T1000 (cell line): ENCODE measurements around the gene RTN4IP1.

Source experiments
- DNase-seq: peaks from one replicate; lab custom pipeline; 2025; ENCODE audit warnings: mixed read lengths; lab: John Stamatoyannopoulos, UW

RTN4IP1 gene

DNA sequence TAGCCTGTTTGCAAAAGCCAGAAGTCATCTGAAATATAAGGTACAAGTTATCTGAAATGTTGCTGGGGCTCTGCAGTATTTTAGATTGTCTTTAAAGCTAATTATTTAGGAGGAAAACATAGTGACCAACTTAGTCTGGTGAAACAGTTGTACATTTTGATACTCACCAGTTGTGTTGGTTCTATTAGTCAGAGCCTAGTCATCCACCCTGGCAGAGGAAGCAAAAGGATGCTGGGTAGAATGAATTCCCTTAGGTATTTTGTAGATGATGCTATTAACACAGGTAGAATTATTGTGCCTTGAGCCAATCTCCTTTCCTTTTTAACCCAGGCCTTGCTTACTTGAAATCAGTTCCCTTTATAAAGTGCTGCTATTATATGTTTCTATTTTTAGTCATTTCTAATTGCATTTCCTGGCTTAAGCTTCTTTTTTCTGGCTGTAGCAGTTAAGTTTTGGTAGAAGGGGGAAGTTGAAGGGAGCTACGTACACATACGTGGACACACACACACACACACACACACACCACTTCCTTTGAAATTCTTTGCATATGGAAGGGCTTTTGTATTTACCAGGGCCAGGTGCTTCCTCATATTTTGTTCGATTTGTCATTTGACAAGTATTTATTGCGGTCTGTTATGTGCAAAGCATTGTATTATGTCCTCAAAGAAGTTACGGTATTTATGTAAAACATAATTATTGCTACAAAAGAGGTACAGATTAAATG lies 82.4 kb downstream of the RTN4IP1 start:
- DNase-seq = peak; percentile 2

DNA sequence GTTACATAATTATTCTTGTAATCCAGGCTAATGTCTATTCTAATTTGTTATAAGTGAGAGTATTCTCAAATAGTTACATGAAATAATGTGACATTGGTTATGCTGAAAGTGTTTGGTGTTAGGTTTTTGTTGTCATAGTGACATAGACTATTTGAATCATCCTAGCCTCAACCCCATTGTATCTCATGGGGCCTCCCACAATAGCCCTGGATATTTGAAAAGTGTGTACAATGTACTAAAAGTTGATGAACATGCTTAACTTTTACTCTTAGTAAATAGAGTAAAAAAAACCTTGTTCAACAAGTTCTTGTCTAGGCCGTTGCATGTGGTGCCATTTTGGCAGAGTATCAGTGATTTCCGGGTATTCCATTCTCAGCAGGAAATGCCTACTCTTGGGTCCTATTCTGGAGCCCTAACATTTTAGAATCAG lies 83.0 kb downstream of the RTN4IP1 start:
- DNase-seq = no peak

DNA sequence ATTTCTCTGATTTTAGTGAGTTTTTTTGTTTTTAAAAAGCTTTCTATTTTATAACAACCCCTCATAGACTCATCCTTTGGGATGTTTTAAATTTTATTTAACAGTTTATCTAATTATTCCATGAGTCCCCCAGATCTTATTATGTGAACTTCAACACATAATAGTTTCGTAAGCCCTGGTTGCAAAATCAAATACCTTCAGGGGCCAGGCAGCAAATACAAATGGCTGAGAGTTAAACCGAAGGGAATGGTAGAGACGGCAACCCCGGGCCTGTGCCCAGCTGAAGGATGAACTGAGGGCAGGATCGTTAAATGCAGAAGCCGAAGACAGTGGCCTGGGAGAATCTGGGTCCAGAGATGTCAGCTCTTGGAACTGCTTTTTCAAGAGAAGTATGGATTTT lies 88.4 kb downstream of the RTN4IP1 start:
- DNase-seq = no peak

DNA sequence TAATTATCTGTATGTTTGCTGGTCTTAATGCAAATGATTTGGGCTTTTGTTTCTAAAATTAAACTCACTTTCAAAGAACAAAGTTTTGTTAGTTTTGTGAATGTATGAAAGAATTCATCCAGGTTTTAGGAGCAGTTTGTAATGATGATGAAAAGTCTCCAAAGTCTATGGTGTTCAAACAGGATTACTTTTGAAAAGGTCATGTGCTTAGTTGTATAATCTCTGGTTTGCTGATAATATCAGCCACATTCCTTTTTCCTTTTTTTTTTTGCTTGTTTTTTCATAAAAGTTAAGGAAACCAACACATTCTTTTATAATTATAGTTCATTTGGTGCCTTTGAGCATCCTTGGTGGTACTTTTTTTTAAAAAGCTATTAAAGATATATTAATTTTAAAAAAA lies 88.9 kb downstream of the RTN4IP1 start:
- no peak for DNase-seq

GRCh38 chr6:106539936-106540335 lies 89.4 kb downstream of the RTN4IP1 start:
- DNase-seq = no peak

- DNase-seq = no peak
Observed at GRCh38 chr6:106538145-106538544, 91.2 kb downstream of the RTN4IP1 start.

DNA sequence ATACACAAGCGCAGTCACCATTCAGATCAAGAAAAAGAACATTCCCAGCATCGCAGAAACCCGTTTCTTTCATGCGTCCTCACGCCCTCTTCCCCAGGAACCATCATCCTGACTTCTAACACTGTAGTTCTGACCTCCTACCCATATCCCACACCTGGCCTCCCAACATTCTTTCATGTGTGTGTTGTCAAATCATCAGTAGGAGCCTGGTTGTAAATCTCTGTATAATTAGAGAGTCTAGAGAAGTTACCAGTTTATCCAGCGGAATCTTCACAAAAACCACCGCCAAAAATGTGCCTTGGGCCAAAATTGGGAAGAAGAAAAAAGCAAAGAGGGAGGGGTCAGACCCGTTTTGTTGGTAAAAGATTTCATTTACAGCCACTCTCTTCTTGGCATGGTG lies 91.6 kb downstream of the RTN4IP1 start:
- DNase-seq = no peak

GRCh38 chr6:106536851-106537250 lies 92.4 kb downstream of the RTN4IP1 start:
- DNase-seq = no peak

GRCh38 chr6:106536357-106536756 lies 92.9 kb downstream of the RTN4IP1 start:
- no peak for DNase-seq

DNA sequence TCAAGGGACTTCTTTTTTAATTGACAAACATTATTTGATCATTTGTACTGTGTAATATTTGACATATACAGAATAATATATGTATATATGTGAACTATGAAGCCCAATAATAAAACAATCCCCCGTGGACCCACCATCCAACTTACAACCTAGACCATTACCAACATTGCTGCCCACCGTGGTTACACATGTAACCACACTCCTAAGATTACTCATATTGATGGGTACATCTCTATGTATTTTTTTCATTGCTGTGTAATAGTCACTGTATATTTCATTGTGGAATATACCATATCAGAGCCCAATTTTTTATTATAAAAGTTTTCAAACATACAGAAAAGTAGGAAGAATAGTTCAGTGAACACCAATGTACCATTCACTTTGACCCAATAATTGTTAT lies 94.3 kb downstream of the RTN4IP1 start:
- DNase-seq = no peak

GRCh38 chr6:106534564-106534982 lies 94.7 kb downstream of the RTN4IP1 start:
- no peak for DNase-seq

- no peak for DNase-seq
Observed at GRCh38 chr6:106534004-106534403, 95.3 kb downstream of the RTN4IP1 start.

- no peak for DNase-seq
Observed at GRCh38 chr6:106533054-106533453, 96.2 kb downstream of the RTN4IP1 start.

- no peak for DNase-seq
Observed at GRCh38 chr6:106530502-106530901, 98.8 kb downstream of the RTN4IP1 start.

DNA sequence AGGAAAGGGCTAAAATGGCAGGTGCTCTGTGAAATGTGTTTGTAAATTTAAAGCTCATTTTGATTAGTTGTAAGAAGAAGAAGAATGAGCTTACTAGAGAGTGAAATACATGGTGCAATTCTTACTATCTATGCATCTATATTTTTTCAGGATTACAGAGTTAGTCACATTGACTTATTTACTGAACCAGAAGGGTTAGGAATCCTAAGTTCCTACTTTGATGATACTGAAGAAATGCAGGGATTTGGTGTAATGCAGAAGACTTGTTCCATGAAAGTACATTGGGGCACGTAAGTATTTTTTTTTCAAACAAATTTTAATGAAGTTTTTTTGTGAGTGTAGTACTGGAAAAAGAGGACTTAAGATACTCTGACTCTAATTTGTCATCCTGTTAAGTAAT lies 99.3 kb downstream of the RTN4IP1 start:
- DNase-seq = no peak

GRCh38 chr6:106529438-106529837 lies 99.9 kb downstream of the RTN4IP1 start:
- no peak for DNase-seq

DNA sequence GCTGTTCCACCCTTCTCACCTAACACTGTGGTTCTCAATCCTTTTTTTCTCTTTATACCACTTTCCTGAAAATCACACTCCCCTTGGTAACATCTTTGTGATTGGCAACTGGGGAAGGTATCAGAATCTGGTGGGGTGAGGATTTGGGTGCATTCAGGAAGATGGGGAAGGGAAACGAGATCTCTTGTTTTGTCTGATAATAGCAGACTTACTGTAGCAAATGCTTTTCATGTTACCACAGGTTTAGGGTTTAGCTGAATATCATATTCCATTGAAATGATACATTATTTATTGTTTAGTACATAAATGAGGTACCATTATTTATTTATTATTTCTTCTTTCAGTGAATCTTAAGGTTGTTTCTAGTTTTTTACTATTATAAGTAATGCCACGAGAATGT lies 100.8 kb downstream of the RTN4IP1 start:
- no peak for DNase-seq

- DNase-seq = no peak
Observed at GRCh38 chr6:106527979-106528378, 101.3 kb downstream of the RTN4IP1 start.

- DNase-seq = no peak
Observed at GRCh38 chr6:106527117-106527516, 102.2 kb downstream of the RTN4IP1 start.

GRCh38 chr6:106525882-106526275 lies 103.4 kb downstream of the RTN4IP1 start:
- DNase-seq = no peak

DNA sequence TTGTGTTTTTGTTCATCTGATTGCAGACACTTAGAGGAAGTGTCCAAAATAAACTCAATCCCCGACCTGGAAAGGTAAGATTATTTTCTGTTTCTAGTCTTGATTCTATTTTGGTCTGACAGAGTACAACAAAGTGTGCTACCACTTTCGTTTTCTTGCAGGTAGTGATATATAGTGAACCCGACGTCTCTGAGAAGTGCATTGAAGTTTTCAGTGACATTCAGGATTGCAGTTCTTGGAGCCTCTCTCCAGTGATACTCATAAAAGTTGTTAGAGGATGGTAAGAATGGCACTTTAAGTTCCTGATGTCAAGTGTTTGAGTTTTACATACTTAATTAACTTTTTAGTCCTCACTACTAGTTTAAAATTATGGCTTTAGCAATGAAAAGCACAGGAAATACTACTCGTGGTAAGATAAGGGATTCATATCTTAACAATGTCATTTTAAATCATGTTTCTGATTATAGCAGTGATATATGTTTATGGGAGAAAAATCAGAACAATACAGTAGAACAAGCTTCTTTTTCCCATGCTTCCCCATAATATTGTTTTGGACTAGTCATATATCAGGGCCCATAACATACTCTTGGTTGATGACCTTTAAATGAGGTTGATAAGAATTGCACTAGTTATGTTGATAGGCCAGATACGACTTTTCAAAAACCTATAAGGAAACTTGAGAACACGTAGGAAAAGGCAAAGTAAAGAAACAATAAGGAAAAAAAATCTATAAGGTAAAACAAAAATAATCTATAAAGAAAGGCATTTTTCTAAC lies 104.0 kb downstream of the RTN4IP1 start:
- no peak for DNase-seq

DNA sequence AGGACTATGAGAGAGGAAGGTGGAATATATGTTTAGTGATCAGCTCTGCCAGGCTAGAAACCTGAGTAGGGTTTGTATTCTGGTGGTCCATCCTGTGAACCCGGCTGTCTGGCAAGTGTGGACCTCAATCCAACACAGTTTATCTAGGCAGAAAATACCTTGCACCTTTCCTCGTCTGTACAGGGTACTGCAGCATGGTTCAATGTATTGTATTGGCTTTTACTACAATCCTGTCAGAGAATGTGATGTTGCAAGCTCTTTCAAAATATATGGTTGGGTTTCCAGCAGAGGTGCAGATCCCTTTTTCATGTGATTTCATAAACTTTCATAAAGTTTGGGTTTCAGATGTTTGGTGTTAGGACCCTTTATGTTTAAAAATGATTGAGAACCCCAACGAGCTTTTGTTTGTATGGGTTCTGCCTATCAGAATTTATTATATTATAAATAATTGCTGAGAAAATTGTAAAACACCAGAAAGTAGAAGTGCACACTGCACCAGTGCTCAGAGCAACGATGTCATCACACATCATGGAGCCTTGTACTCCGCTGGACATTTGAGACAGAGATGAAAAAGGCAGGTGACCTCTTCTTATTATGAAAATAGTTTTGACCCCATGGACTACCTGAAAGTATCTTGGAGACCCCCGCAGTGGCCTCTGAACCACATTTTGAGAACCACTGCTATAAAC lies 106.6 kb downstream of the RTN4IP1 start:
- DNase-seq = no peak
